GM18517 (cell line): ENCODE measurements around the gene TCFL5.
"Not testable (repeated sequence)": the region's sequence is repeated elsewhere in the genome, so short reads cannot be mapped to it uniquely, and the experiment has no call there.

Experiments
- ATAC-seq: cut with Tn5 transposase; IDR thresholded peaks from one replicate; pipeline ENCODE4 v1.9.1; 2021; ENCODE audit warnings: mild to moderate bottlenecking, moderate library complexity; ENCODE audit not compliant: unreplicated experiment

TCFL5 gene

DNA sequence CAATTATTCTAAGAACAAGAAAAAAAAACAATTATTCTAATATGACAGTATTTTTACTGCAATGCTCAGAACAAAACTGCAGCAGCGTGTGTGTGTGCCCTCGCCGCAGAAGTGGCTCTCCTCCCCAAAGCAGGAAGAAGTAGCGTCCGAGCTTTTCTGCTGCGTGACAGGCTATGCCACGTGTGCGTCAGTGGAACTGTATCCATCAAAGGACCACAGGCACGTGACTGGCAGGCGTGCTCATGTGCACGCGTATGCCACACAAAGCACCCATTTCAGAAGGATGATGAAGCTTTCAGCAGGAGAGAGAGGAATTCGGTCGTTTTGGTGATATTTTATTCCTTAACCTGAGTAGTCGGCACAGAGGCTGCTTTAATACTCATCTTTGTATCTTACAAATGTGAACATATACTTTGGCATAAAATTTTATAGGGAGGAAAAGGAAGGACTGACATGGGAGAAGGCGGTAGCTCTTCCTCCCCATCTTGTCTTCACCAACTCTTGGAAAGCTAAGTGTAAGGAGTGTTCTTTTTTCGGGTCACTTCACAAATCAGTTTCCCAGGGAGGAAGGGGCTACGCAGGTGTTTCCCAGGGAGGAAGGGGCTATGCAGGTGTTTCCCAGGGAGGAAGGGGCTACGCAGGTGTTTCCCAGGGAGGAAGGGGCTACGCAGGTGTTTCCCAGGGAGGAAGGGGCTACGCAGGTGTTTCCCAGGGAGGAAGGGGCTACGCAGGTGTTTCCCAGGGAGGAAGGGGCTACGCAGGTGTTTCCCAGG is 3.4 kb downstream of the TCFL5 start:
- no peak for ATAC-seq

GRCh38 chr20:62856931-62857619 is 4.5 kb downstream of the TCFL5 start:
- ATAC-seq: no peak

DNA sequence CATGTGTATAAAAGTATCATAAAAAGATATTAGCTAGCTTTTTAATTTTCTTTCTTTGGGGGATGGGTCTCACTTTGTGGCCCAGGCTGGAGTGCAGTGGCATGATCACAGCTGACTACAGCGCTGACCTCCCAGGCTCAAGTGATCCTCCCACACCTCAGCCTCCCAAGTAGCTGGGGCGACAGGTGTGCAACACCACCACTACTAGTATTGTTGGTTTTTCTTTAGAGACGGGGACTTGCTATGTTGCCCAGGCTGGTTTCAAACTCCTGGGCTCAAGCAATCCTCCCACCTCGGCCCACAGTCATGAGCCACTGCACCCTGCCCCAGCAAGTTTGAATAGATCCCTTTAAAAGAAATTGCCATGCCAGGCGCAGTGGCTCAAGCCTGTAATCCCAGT is 6.5 kb downstream of the TCFL5 start:
- no peak for ATAC-seq

GRCh38 chr20:62854121-62854520 is 7.5 kb downstream of the TCFL5 start:
- no peak for ATAC-seq

DNA sequence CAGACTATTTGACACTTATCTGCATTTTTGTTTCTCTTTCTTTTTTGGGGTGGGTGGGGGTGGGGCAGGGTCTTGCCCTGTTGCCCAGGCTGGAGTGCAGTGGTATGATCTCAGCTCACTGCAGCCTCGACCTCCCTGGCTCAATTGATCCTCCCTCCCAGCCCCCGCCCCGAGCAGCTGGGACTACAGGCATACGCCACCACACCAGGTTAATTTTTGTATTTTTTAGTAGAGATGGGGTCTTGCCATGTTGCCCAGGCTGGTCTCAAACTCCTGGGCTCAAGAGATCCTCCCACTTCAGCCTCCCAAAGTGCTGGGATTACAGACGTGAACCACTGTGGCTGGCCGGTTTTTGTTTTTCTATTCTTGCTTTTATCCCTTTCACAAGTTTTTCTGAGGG is 8.3 kb downstream of the TCFL5 start:
- ATAC-seq: not testable (repeated sequence)

GRCh38 chr20:62852841-62853240 is 8.8 kb downstream of the TCFL5 start:
- no peak for ATAC-seq

DNA sequence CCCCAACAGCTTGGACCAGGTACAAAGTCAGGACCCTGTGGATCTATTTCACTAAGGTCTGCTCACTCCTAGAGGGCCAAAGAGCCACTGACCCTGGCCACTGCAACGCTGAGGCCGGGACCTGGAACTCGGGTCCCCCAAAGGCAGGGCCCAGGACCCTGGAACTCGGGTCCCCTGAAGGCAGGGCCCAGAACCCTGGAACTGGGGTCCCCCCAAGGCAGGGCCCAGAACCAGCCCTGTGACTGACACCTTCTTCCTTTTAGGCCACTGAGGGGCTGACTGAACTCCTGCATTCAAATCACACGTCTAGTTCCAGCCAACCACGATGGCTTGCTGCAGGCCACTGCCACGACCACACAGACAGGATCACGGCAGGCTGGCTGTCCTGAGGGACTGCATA is 9.4 kb downstream of the TCFL5 start:
- no peak for ATAC-seq

DNA sequence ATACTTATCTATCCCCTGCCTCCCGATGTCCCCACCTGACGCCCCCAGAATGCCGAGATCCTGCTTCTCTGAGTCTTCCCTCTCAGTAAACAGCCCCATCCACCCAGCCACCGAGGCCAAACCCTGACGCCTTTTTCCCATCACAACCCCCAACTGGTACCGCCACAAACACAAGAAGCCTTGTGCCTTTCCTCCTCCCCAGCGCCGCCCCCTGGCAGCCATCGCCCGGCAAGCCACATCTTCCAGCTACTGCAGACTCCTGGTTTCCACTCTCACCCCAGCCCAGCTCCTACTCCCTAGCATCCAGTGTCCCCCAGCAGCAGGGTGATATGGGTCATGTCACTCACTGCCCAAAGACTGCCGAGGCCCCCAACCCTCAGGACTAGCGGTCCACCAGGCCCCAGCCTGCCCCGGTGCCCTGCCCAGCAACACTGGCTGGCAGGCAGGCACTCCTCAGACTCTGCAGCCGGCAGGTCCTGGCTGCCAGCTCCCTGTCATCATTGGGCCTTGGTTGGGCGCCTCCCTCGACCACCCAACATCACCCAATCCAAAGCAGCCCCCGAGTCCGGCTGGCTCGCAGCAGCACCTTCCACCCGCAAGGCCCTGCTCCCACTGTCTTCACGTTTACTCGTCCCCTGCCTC is 11.2 kb downstream of the TCFL5 start:
- no peak for ATAC-seq

GRCh38 chr20:62849431-62849830 is 12.2 kb downstream of the TCFL5 start:
- no peak for ATAC-seq

GRCh38 chr20:62848917-62849316 is 12.7 kb downstream of the TCFL5 start:
- not testable (repeated sequence) for ATAC-seq

GRCh38 chr20:62846166-62846890 is 15.3 kb downstream of the TCFL5 start:
- no peak for ATAC-seq

- no peak for ATAC-seq
Observed at GRCh38 chr20:62845416-62846160, 16.0 kb downstream of the TCFL5 start.

GRCh38 chr20:62844182-62844581 is 17.4 kb downstream of the TCFL5 start:
- ATAC-seq: no peak

DNA sequence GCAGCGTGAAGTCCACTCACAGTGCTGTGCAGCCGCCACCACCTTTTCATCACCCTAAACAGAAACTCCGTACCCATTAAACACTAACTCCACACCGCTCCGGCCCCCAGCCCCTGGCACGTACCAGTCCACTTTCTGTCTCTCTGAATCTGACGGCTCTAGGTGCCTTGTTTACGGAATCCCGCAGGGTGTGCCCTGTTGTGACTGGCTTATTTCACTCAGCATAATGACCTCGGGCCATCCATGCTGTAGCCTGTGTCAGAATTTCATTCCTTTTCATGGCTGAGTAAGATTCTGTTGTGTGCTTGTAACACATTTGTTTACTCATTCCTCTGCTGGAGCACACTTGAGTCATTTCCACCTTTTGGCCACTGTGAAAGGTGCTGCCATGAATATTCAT is 18.0 kb downstream of the TCFL5 start:
- no peak for ATAC-seq

GRCh38 chr20:62841705-62842212 is 19.9 kb downstream of the TCFL5 start:
- no peak for ATAC-seq

- no peak for ATAC-seq
Observed at GRCh38 chr20:62840244-62841197, 21.1 kb downstream of the TCFL5 start.

DNA sequence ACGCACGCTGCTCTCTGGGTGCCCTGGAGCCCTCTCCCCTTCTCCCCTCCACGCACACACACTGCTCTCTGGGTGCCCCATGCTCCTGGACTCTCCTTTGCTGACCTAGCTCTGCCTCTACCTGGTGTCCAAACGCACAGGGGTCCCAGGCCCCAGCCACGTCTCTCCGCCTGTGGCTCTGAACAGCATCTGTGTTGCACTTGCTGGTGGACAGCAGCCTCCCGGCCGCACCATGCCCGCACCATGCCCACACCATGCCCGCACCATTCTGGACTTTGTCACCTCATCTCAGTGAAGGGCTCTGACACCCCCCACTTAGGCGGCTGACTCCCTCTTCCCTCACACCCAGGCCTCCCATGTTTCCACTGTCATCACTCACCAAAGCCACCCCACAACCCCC is 21.8 kb downstream of the TCFL5 start:
- ATAC-seq: no peak

DNA sequence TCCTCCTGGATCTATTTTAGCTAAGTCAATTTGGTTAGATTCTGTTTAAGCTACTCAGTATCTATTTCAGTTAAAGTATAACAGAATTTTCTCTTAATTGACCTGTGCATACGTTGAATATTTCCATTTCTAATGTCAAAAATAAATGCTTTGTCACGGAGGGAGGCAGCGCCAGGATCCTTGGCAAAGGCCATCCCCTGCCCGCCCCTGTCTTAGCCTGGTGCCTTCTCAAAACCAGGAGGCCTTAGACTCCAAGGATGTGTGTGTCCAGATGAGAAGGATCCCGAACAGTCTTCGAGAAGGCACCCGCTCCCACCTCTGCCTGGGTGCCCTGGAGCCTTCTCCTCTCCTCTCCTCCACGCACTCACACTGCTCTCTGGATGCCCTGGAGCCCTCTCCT is 22.4 kb downstream of the TCFL5 start:
- ATAC-seq: no peak

- no peak for ATAC-seq
Observed at GRCh38 chr20:62838128-62838891, 23.3 kb downstream of the TCFL5 start.
